NT2/D1 (cell line): Measurements from ENCODE around the gene CIAO3.
"Not testable (repeated sequence)": the region's sequence is repeated elsewhere in the genome, so short reads cannot be mapped to it uniquely, and the experiment has no call there.

Experiments used
- DNase-seq: peaks from one replicate; pipeline ENCODE4 v3.0.0-alpha.2; 2011; ENCODE audit warnings: low read depth, low spot score
- H3K27me3 ChIP-seq: 2 replicates; pipeline ENCODE4 v1.6.0; 2011; ENCODE audit warnings: mild to moderate bottlenecking; ENCODE audit not compliant: insufficient read length, insufficient read depth
- H3K36me3 ChIP-seq: 2 replicates; pipeline ENCODE4 v1.6.1; 2011; ENCODE audit warnings: mild to moderate bottlenecking, low read length, mixed read lengths; ENCODE audit not compliant: insufficient read depth, insufficient read length
- H3K4me1 ChIP-seq: 2 replicates; pipeline ENCODE4 v1.5.1; 2011; ENCODE audit not compliant: insufficient read depth, insufficient read length
- H3K4me3 ChIP-seq: 2 replicates; pipeline ENCODE4 v1.5.1; 2011; ENCODE audit warnings: low read depth; ENCODE audit not compliant: insufficient read length
- H3K9ac ChIP-seq: 2 replicates; pipeline ENCODE4 v1.6.0; 2011; ENCODE audit warnings: low read depth; ENCODE audit not compliant: insufficient read length
- H3K9me3 ChIP-seq: 2 replicates; pipeline ENCODE4 v1.5.1; 2011; ENCODE audit warnings: mild to moderate bottlenecking, low read length; ENCODE audit not compliant: insufficient read depth
- SUZ12 ChIP-seq: IDR thresholded peaks from 2 replicates; pipeline ENCODE4 v1.6.1; 2011; ENCODE audit not compliant: insufficient read length, insufficient read depth; ENCODE audit errors: extremely low read depth
- YY1 ChIP-seq: IDR thresholded peaks from 2 replicates; pipeline ENCODE4 v1.6.1; 2011; ENCODE audit not compliant: insufficient read length, insufficient read depth
- ZNF274 ChIP-seq: IDR thresholded peaks from 2 replicates; pipeline ENCODE4 v1.6.1; 2011; ENCODE audit warnings: mild to moderate bottlenecking, low read depth, low read length

Gene CIAO3

GRCh38 chr16:747978-748746 lies 7.4 kb upstream of the CIAO3 start:
- TF ChIP-seq ZNF274 (no peak), SUZ12 (no peak), YY1 (no peak)
- Histone ChIP-seq H3K9me3 (no peaks in the 10 kb centered on the region), H3K27me3 (peaks cover 5% of the 10 kb centered on the region), H3K36me3 (no peaks in the 10 kb centered on the region), H3K4me3 (no peak overlapping the region), H3K4me1 (peaks cover 10% of the 10 kb centered on the region), H3K9ac (no peak overlapping the region)
- no peak for DNase-seq

GRCh38 chr16:746637-747036 lies 5.8 kb upstream of the CIAO3 start:
- H3K27me3 ChIP-seq = peaks cover 5% of the 10 kb centered on the region
- TF ChIP-seq YY1 (no peak), SUZ12 (no peak), ZNF274 (no peak)
- H3K9me3 ChIP-seq = no peaks in the 10 kb centered on the region
- H3K36me3 ChIP-seq = no peaks in the 10 kb centered on the region
- no peak for DNase-seq
- no peak overlapping the region for H3K4me3 ChIP-seq
- peaks cover 10% of the 10 kb centered on the region for H3K4me1 ChIP-seq
- H3K9ac ChIP-seq = no peak overlapping the region

GRCh38 chr16:745739-746138 lies 4.9 kb upstream of the CIAO3 start:
- H3K36me3 ChIP-seq = no peaks in the 10 kb centered on the region
- no peaks in the 10 kb centered on the region for H3K9me3 ChIP-seq
- H3K4me3 ChIP-seq = no peak overlapping the region
- TF ChIP-seq SUZ12 = no peak
- TF ChIP-seq YY1 = no peak
- no peak for TF ChIP-seq ZNF274
- DNase-seq = peak; percentile 57
- H3K9ac ChIP-seq = no peak overlapping the region
- H3K4me1 ChIP-seq = peaks cover 4% of the 10 kb centered on the region
- no peaks in the 10 kb centered on the region for H3K27me3 ChIP-seq

- Histone ChIP-seq H3K9ac (no peak overlapping the region), H3K4me3 (no peak overlapping the region)
- TF ChIP-seq SUZ12 (no peak), YY1 (no peak), ZNF274 (no peak)
Observed at GRCh38 chr16:743794-744500, 3.1 kb upstream of the CIAO3 start.

GRCh38 chr16:742894-743293 lies 2.1 kb upstream of the CIAO3 start:
- H3K36me3 ChIP-seq, H3K27me3 ChIP-seq, H3K9me3 ChIP-seq, H3K9ac ChIP-seq, H3K4me3 ChIP-seq, DNase-seq, H3K4me1 ChIP-seq: not testable (repeated sequence)

More at GRCh38 chr16:743794-744500, 3.1 kb upstream of the CIAO3 start:
- Histone ChIP-seq H3K36me3 (peaks cover 4% of the 10 kb centered on the region), H3K9me3 (no peaks in the 10 kb centered on the region), H3K27me3 (no peaks in the 10 kb centered on the region), H3K4me1 (no peaks in the 10 kb centered on the region)
- no peak for DNase-seq

GRCh38 chr16:741986-742629 lies 1.3 kb upstream of the CIAO3 start:
- H3K9ac ChIP-seq = peak overlapping the region; percentile 57
- peaks cover 18% of the 10 kb centered on the region for H3K36me3 ChIP-seq
- no peak overlapping the region for H3K4me3 ChIP-seq
- TF ChIP-seq YY1 = no peak
- no peak for TF ChIP-seq SUZ12
- no peak for TF ChIP-seq ZNF274
- H3K9me3 ChIP-seq = no peaks in the 10 kb centered on the region
- DNase-seq = no peak
- H3K27me3 ChIP-seq = no peaks in the 10 kb centered on the region
- H3K4me1 ChIP-seq = peaks cover 2% of the 10 kb centered on the region

GRCh38 chr16:740459-740763 lies 386 bp downstream of the CIAO3 start:
- H3K27me3 ChIP-seq = no peaks in the 10 kb centered on the region

More at GRCh38 chr16:740459-740763, 386 bp downstream of the CIAO3 start:
- H3K9me3 ChIP-seq = no peaks in the 10 kb centered on the region
- H3K9ac ChIP-seq = peak overlapping the region; percentile 97
- peaks cover 34% of the 10 kb centered on the region for H3K36me3 ChIP-seq
- H3K4me1 ChIP-seq = peaks cover 2% of the 10 kb centered on the region
- no peak for TF ChIP-seq SUZ12
- TF ChIP-seq ZNF274 = no peak
- no peak for TF ChIP-seq YY1
- peak overlapping the region; percentile 87 for H3K4me3 ChIP-seq
- DNase-seq = no peak
